H1 (cell line): ENCODE measurements around the gene NOX5. TPM values are rescaled to one million over a fixed set of nuclear protein-coding genes. Genes with fewer than 3 reads are reported as not detected.

Source experiments
- CHD1 ChIP-seq: IDR thresholded peaks from 2 replicates; pipeline ENCODE4 v1.6.1; 2012; ENCODE audit warnings: low read depth, low read length, improper control_type of control experiment
- NANOG ChIP-seq: IDR thresholded peaks from 2 replicates; pipeline ENCODE4 v1.6.1; 2011; ENCODE audit warnings: low read length, low read depth, mild to moderate bottlenecking, inconsistent platforms; ENCODE audit not compliant: insufficient read depth, poor library complexity, severe bottlenecking
- PHF8 ChIP-seq: fragments of 200-600 bp; sonication (generic); conservative IDR thresholded peaks from 2 replicates; pipeline ENCODE4 v1.7.1; 2012; ENCODE audit warnings: low read depth, mild to moderate bottlenecking, inconsistent platforms, low read length, moderate library complexity
- polyA plus RNA-seq, 7 experiments: library from polyadenylated mRNA; depleted of rRNA in 3 of 7; stranded (reverse) in 5 of 7; unstranded in 2 of 7; fragments of >200 nt in 5 of 7; fragments of 200-250 nt in 2 of 7; gene quantifications; 1 replicate in 5 of 7; 2 replicates in 1 of 7; 4 replicates in 1 of 7; pipeline versions ENCODE4 v1.2.1 to v1.2.3, GENCODE V29; 2011 to 2013; ENCODE audit warnings: missing spikeins in 2 of 7, mixed read lengths in 2 of 7
- total RNA-seq: library from RNA; stranded (reverse); fragmentation: NEBNext Ultra II Directional; extraction: Animal tissue kit (Norgen Biotek cat#: 25700); gene quantifications from 2 replicates; pipeline ENCODE4 v1.2.1, GENCODE V29; 2021

NOX5 gene
- total and polyA plus RNA-seq, 2 of the 8 experiments (the other 6 are each of a cell fraction or from before 2014, with no cell fraction given): under 0.01 TPM; not detected in 1

DNA sequence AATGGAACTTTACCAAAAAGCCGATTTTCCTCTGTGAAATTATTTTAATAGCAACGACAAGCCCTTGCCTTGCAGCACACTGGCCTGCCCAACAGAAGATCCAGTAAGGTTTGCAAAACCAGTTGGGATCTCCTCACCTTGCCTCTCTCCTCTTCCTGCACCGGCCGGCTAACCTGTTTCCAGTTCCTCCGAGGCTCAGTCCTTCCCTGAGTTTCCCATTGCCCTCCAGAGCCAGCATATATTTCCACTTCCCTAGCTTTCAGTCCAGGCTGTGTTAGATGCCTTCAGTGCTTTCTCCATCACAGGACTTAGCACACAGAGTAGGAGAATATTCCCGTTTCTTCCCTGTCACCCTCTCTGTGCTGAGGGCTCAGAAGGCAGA is 60.3 kb downstream of the NOX5 start (continued):
- TF ChIP-seq PHF8: no peak
- no peak for TF ChIP-seq CHD1
- no peak for TF ChIP-seq NANOG
- TF ChIP-seq, all 59 proteins: peak for 6
